HUES64 (cell line): Measurements from ENCODE around the gene MCF2L2.
"Not testable (repeated sequence)": the region's sequence is repeated elsewhere in the genome, so short reads cannot be mapped to it uniquely, and the experiment has no call there.

Experiments used
- H3K27ac ChIP-seq: 2 replicates; pipeline ENCODE4 v1.7.0; 2013; ENCODE audit warnings: low read depth, low read length, inconsistent platforms
- H3K27me3 ChIP-seq: 2 replicates; pipeline ENCODE4 v1.6.1; 2013; ENCODE audit warnings: mild to moderate bottlenecking, low read length; ENCODE audit not compliant: insufficient read depth
- H3K36me3 ChIP-seq: 2 replicates; pipeline ENCODE4 v1.6.1; 2013; ENCODE audit warnings: mild to moderate bottlenecking, low read length; ENCODE audit not compliant: insufficient read depth
- H3K4me1 ChIP-seq: 2 replicates; pipeline ENCODE4 v1.6.1; 2013; ENCODE audit warnings: mild to moderate bottlenecking, low read length, moderate library complexity; ENCODE audit not compliant: insufficient read depth
- H3K4me3 ChIP-seq: 2 replicates; pipeline ENCODE4 v1.5.1; 2013; ENCODE audit warnings: mild to moderate bottlenecking, low read length, moderate library complexity
- H3K9ac ChIP-seq: 2 replicates; pipeline ENCODE4 v1.6.1; 2013; ENCODE audit warnings: mild to moderate bottlenecking, low read depth, low read length
- H3K9me3 ChIP-seq: 2 replicates; pipeline ENCODE4 v1.6.1; 2013; ENCODE audit warnings: low read depth, low read length; ENCODE audit not compliant: insufficient read depth
- WGBS: fragments of 150-250, 120-280 bp; methylation state at CpG from one replicate; pipeline ENCODE4 v1.1.7; 2013; ENCODE audit warnings: missing lambda C conversion rate; 5-methylcytosine and 5-hydroxymethylcytosine counted together

MCF2L2 gene

DNA sequence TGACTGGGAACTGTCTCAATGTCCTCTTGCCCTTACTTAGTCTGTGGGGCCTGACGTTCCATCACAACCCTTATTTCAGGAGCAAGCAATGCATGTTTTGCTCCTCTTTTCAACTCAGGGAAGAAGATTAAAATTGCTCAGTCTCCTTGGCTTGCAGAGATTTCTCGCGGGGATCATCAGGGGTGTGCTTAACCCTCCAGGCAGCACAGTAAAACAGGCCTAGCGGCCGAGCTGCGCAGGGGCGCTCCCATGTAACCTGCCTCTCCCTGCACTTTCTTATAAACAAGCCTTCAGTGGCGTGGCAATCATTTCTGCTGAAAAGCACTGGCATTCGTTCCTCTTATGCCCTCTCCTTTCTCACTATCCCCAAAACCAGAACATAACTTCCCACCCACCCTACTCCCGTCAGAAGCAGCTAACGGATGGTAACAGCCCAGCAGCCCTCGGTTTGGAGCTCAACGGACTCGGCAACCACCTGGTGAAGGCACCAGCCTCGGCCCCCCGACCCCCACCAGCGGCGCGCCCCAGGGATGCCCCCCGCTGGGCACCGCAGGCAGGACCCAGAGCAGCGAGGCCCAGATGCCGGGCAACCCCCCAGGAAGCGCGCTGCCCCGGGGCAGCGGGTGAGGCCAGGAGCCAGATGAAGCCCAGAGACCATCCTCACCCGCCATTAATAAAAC, 1.1 kb downstream of the MCF2L2 start:
- peak overlapping the region; percentile 42; the same call in 1 of the 2 replicates for H3K9ac ChIP-seq

DNA sequence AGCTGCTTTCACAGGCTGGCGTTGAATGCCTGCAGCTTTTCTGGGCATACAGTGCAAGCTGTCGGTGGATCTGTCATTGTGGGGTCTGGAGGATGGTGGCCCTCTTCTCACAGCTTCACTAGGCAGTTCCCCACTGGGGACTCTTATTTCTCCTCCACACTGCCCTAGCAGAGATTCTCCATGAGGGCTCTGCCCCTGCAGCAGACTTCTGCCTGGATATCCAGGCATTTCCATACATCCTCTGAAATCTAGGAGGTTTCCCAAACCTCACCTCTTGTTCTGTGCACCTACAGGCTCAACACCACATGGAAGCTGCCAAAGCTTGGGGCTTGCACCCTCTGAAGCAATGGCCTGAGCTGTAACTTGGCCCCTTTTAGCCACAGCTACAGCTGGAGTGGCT, 9.6 kb downstream of the MCF2L2 start:
- not testable (repeated sequence) for H3K4me3 ChIP-seq, H3K27me3 ChIP-seq, H3K36me3 ChIP-seq, H3K9ac ChIP-seq, H3K4me1 ChIP-seq, H3K27ac ChIP-seq
- H3K9me3 ChIP-seq, result peaks cover 22% of the 10 kb centered on the region; the same call in 1 of the 2 replicates
- WGBS, result 94% methylated on average over 2 of the region's 2 CpGs

More for the DNA sequence above, 1.1 kb downstream of the MCF2L2 start:
- Histone ChIP-seq H3K27me3 (peaks cover 22% of the 10 kb centered on the region), H3K9me3 (no peaks in the 10 kb centered on the region), H3K4me1 (peaks cover 11% of the 10 kb centered on the region), H3K4me3 (peak overlapping the region; percentile 68), H3K36me3 (no peaks in the 10 kb centered on the region), H3K27ac (no peak overlapping the region)
- WGBS, result 6% methylated on average over 28 of the region's 28 CpGs

DNA sequence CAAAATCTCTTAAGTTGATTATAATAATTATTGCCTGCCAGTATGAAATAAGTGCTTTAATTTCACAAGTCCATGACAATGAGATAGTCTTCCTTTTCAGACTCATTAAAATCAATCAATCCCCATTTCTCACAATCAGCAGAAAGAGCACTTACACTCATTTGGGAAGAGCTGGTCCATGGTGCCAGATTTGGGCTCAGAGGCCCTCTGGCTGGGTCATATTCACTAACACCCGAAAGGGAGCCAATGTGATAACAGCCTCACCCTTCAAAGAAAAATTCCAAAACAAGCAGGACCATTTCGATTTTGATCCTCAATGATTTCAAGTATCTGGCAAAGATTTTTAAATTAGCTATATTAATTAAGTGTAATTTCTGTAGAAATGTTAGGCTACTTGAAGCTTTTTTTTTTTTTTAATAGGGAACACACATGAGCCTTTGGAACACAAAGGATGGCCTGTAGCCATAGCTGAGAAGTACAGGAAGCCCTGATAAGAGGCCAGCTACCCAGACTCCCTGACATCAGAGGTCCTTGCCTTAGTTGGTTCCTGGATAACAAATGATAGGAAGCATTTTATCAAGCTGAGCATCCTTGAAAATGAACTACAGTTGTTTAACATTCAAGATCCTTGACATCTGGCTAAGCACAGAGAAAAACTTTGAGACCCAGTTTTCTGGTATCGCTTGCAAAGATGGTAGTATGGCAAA, 17.1 kb downstream of the MCF2L2 start:
- H3K9ac ChIP-seq, result no peak overlapping the region
- WGBS, result 90% methylated on average over 2 of the region's 3 CpGs
- no peak overlapping the region for H3K4me3 ChIP-seq
- no peaks in the 10 kb centered on the region for H3K4me1 ChIP-seq
- no peak overlapping the region for H3K27ac ChIP-seq
- H3K36me3 ChIP-seq, result no peaks in the 10 kb centered on the region
- no peaks in the 10 kb centered on the region for H3K9me3 ChIP-seq
- H3K27me3 ChIP-seq, result no peaks in the 10 kb centered on the region

DNA sequence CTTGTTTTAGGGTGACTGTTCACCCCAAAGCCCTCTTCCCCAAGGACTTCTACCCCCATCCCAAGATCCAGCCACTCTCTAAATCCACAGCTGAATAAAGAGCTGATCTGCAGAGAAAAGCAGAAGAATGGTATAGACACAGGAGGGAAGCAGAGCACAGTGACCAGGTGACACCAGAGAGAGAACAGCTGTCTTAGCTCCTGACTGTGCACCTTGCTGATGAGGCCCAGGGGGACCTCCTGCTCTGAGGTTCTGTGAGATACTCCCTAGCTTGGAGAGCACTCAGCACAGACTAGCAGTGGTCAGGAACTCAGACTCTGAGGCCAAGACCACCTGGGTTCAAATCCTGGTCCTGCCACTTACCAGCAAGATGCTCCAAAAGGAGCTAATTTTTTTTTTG, 17.7 kb downstream of the MCF2L2 start:
- H3K27ac ChIP-seq, result no peak overlapping the region
- no peaks in the 10 kb centered on the region for H3K36me3 ChIP-seq
- no peak overlapping the region for H3K9ac ChIP-seq
- no peaks in the 10 kb centered on the region for H3K4me1 ChIP-seq
- no peak overlapping the region for H3K4me3 ChIP-seq
- H3K9me3 ChIP-seq, result no peaks in the 10 kb centered on the region
- H3K27me3 ChIP-seq, result no peaks in the 10 kb centered on the region

DNA sequence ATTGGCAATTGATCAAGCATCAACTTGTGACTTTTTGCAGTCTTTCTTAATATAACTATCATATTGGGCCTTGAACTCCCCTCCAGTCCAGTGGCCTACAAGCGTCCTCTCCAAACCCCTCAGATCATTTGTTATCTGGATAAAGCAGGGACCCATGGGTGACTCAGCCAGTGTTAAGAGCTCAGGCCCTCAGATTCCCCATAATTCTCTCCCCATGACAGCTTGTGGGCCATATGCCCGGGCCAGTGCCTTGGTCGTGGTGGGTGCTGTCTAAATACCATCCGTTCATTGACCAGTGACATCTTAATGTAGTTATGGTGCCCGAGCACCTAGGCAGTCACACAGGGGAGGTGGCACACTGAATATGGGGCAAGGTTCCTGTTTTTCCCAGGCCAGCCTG, 18.1 kb downstream of the MCF2L2 start:
- Histone ChIP-seq H3K27ac (no peak overlapping the region), H3K4me3 (no peak overlapping the region), H3K27me3 (no peaks in the 10 kb centered on the region), H3K9me3 (no peaks in the 10 kb centered on the region), H3K4me1 (no peaks in the 10 kb centered on the region), H3K36me3 (no peaks in the 10 kb centered on the region), H3K9ac (no peak overlapping the region)
- WGBS, result 96% methylated on average over 5 of the region's 5 CpGs

DNA sequence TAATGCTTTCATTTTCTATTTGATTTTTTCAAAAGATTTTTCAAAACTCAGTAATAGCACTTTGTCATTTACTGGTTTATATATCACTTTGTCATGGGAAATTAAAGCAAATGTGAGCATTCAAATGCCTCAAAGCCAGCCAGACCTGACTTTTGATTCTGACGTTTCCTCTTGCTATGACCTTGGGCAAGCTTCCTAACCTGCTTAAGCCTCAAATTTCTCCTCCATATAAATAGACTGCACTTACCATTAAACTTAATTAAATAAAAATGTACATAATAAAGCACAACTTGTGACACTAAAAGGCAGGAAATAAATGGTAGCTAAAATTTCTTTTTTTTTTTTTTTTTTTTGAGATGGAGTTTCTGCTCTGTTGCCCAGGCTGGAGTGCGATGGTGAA, 19.2 kb downstream of the MCF2L2 start:
- no peak overlapping the region for H3K9ac ChIP-seq
- H3K27ac ChIP-seq, result no peak overlapping the region
- 91% methylated on average over 2 of the region's 2 CpGs for WGBS
- no peaks in the 10 kb centered on the region for H3K36me3 ChIP-seq
- no peaks in the 10 kb centered on the region for H3K4me1 ChIP-seq
- H3K4me3 ChIP-seq, result no peak overlapping the region
- no peaks in the 10 kb centered on the region for H3K27me3 ChIP-seq
- no peaks in the 10 kb centered on the region for H3K9me3 ChIP-seq

DNA sequence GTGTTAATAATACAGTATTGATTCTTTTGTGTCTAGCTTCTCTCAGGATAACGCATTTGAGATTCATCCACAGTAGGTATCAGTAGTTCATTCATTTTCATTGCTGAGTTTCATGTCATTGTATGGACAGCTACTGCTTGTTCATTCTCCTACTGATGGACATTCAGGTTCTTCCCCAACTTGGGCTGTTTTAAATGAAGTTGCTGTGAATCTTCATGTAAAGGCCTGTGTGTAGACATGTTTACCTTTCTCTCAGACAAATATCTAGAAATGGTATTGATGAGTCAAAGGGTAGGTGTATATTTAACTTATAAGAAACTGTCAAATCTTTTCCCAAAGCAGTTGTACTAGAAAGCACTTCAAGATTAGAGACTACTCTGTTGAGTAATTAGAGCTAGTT, 26.7 kb downstream of the MCF2L2 start:
- Histone ChIP-seq H3K4me3 (no peak overlapping the region), H3K9me3 (no peaks in the 10 kb centered on the region), H3K27me3 (no peaks in the 10 kb centered on the region), H3K9ac (no peak overlapping the region), H3K36me3 (no peaks in the 10 kb centered on the region), H3K4me1 (no peaks in the 10 kb centered on the region), H3K27ac (no peak overlapping the region)
- WGBS, result 92% methylated on average over 1 of the region's 1 CpG

DNA sequence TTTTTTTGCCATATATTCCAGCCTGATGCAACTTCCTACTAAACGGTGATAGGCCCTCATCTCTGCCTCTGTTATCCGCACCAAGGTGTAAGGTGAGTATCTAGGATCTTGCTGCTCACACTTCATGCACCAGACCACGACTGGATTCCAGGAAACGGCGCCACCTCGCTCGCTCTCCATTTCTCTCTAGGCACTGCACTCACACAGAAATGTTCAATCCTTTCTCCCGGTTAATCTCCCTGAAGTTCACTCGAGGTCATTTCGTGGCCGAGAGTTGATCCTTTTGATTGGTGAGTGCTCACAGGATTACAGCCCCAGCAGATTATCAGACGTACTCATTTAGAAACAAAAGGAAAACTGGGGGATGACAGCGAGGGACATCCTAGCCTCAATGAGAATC, 28.1 kb downstream of the MCF2L2 start:
- no peak overlapping the region for H3K4me3 ChIP-seq
- H3K4me1 ChIP-seq, result no peaks in the 10 kb centered on the region
- no peak overlapping the region for H3K9ac ChIP-seq
- no peak overlapping the region for H3K27ac ChIP-seq
- H3K9me3 ChIP-seq, result no peaks in the 10 kb centered on the region
- no peaks in the 10 kb centered on the region for H3K27me3 ChIP-seq
- H3K36me3 ChIP-seq, result no peaks in the 10 kb centered on the region
- 81% methylated on average over 13 of the region's 13 CpGs for WGBS

DNA sequence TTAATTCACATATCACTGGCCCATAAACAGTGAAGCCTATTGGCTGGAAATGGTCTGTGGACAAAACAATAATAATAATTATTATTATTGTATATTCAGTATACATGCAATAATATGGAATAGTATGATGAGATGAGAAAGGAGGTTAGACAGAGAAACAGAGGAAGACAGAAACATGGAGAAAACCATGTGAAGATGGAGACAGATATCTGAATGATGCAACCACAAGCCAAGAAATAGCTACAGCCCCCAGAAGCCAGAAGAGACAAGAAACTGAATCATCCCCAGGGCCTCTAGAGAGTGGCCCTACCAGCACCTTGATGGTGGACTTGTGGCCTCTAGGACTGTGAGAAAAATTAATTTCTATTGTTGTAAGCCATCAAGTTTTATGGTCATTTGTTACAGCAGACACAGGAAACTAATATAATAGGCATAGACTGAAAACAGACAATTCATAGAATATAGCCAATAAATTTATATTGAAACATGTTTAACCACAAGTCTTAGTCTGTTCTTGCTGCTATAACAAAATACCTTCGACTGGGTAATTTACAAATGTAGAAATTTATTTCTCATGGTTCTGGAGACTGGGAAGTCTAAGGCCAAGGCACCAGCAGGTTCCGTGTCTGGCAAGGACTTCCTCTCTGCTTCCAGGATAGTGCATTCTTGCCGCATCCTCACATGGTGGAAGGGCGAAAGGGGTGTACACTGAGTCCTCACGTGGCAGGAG, 31.6 kb downstream of the MCF2L2 start:
- Histone ChIP-seq H3K4me3 (no peak overlapping the region), H3K36me3 (no peaks in the 10 kb centered on the region), H3K27me3 (no peaks in the 10 kb centered on the region), H3K9ac (no peak overlapping the region), H3K4me1 (peaks cover 10% of the 10 kb centered on the region), H3K9me3 (no peaks in the 10 kb centered on the region), H3K27ac (no peak overlapping the region)
- 97% methylated on average over 5 of the region's 5 CpGs for WGBS

DNA sequence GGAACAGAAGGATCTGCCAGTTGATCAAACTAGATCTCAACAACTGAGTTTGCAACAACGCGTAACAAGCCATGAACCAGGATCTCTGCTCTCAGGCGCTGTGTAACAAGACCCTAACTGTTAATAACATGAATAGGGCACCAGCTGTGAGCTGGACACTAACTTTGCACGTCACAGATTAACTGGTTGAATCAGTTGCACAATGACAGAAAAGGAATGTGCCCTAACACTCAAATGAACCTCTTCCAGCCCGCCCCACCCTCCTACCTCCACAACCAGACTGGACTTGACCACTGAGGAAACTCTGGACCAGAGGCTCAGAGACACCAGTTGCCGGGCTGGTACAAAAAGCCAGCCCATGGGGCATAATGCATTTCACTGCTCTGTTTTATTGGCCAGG, 34.3 kb downstream of the MCF2L2 start:
- H3K9ac ChIP-seq, result no peak overlapping the region
- H3K27ac ChIP-seq, result no peak overlapping the region
- no peak overlapping the region for H3K4me3 ChIP-seq
- WGBS, result 87% methylated on average over 6 of the region's 6 CpGs
- peaks cover 14% of the 10 kb centered on the region for H3K4me1 ChIP-seq
- H3K27me3 ChIP-seq, result no peaks in the 10 kb centered on the region
- no peaks in the 10 kb centered on the region; the same call in 1 of the 2 replicates for H3K36me3 ChIP-seq
- H3K9me3 ChIP-seq, result no peaks in the 10 kb centered on the region

DNA sequence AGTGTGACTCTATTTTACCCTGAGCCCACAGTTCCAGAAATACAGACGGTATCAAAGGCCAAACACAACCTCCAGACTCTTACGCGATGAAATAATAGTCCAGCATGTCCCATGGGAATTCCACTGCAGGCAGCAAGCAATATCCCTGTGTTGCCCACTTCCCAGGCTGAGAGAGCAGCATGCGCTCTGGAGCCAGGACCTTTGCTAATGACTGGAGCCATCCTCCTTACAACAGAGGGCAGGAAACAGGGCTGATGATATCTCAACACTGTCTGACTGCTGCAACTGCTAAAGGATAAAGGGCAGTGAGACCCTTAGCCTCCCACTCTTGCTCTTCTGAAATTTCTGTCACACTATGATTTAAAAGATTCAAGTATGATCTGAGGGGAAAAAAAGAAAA, 34.8 kb downstream of the MCF2L2 start:
- H3K27ac ChIP-seq, result no peak overlapping the region
- no peak overlapping the region for H3K4me3 ChIP-seq
- H3K36me3 ChIP-seq, result peaks cover 2% of the 10 kb centered on the region; the same call in 1 of the 2 replicates
- no peaks in the 10 kb centered on the region for H3K27me3 ChIP-seq
- H3K9me3 ChIP-seq, result no peaks in the 10 kb centered on the region
- no peak overlapping the region for H3K9ac ChIP-seq
- peaks cover 15% of the 10 kb centered on the region for H3K4me1 ChIP-seq
- 89% methylated on average over 4 of the region's 4 CpGs for WGBS
